Ishikawa (cell line): Measurements from ENCODE around the gene ST3GAL3.

Experiments
- CEBPB ChIP-seq: IDR thresholded peaks from 2 replicates; pipeline ENCODE4 v1.6.1; 2012
- CREB1 ChIP-seq: IDR thresholded peaks from 2 replicates; pipeline ENCODE4 v1.6.1; 2012; ENCODE audit warnings: low read depth
- EGR1 ChIP-seq: IDR thresholded peaks from 2 replicates; pipeline ENCODE4 v1.6.1; 2012
- EP300 ChIP-seq: IDR thresholded peaks from 2 replicates; pipeline ENCODE4 v1.6.1; 2012; ENCODE audit warnings: borderline replicate concordance
- FOXM1 ChIP-seq: IDR thresholded peaks from 2 replicates; pipeline ENCODE4 v1.6.1; 2012; ENCODE audit warnings: low read depth, borderline replicate concordance
- MAX ChIP-seq: IDR thresholded peaks from 2 replicates; pipeline ENCODE4 v1.6.1; 2012
- NFIC ChIP-seq: IDR thresholded peaks from 2 replicates; pipeline ENCODE4 v1.6.1; 2012
- RAD21 ChIP-seq: IDR thresholded peaks from 2 replicates; pipeline ENCODE4 v1.6.1; 2012; ENCODE audit warnings: low read depth
- REST ChIP-seq: IDR thresholded peaks from 2 replicates; pipeline ENCODE4 v1.6.1; 2012; ENCODE audit warnings: low read depth, mild to moderate bottlenecking
- TAF1 ChIP-seq: IDR thresholded peaks from 2 replicates; pipeline ENCODE4 v1.6.1; 2012; ENCODE audit warnings: low read depth, mild to moderate bottlenecking
- TCF12 ChIP-seq: IDR thresholded peaks from 2 replicates; pipeline ENCODE4 v1.6.1; 2012; ENCODE audit warnings: low read depth
- TEAD4 ChIP-seq: IDR thresholded peaks from 2 replicates; pipeline ENCODE4 v1.6.1; 2012
- USF1 ChIP-seq: IDR thresholded peaks from 2 replicates; pipeline ENCODE4 v1.6.1; 2012
- YY1 ChIP-seq: IDR thresholded peaks from 2 replicates; pipeline ENCODE4 v1.6.1; 2012; ENCODE audit warnings: low read depth
- ZBTB7A ChIP-seq: IDR thresholded peaks from 2 replicates; pipeline ENCODE4 v1.6.1; 2012; ENCODE audit warnings: low read depth

ST3GAL3 gene

GRCh38 chr1:43879414-43879813 lies 172.1 kb downstream of the ST3GAL3 start:
- TF ChIP-seq YY1: no peak
- no peak for TF ChIP-seq TAF1
- TF ChIP-seq NFIC: no peak
- TF ChIP-seq EGR1: no peak
- TF ChIP-seq TCF12: no peak
- no peak for TF ChIP-seq FOXM1
- no peak for TF ChIP-seq TEAD4
- no peak for TF ChIP-seq CREB1
- TF ChIP-seq CEBPB: no peak
- no peak for TF ChIP-seq ZBTB7A
- no peak for TF ChIP-seq REST
- no peak for TF ChIP-seq MAX
- TF ChIP-seq RAD21: no peak
- no peak for TF ChIP-seq EP300

- TF ChIP-seq YY1: no peak
- no peak for TF ChIP-seq FOXM1
- TF ChIP-seq MAX: no peak
- no peak for TF ChIP-seq RAD21
- TF ChIP-seq ZBTB7A: no peak
- TF ChIP-seq CREB1: no peak
- no peak for TF ChIP-seq USF1
- TF ChIP-seq TCF12: no peak
- TF ChIP-seq TEAD4: no peak
- no peak for TF ChIP-seq CEBPB
- no peak for TF ChIP-seq EGR1
- no peak for TF ChIP-seq REST
- TF ChIP-seq NFIC: no peak
- no peak for TF ChIP-seq TAF1
- no peak for TF ChIP-seq EP300
These were observed 172.7 kb downstream of the ST3GAL3 start for GRCh38 chr1:43879996-43880395.

GRCh38 chr1:43880604-43881003 lies 173.3 kb downstream of the ST3GAL3 start:
- TF ChIP-seq TEAD4 (no peak), CREB1 (no peak), EGR1 (no peak), TCF12 (no peak), MAX (no peak), RAD21 (no peak), ZBTB7A (no peak), CEBPB (no peak), USF1 (no peak), EP300 (no peak)

GRCh38 chr1:43881415-43881814 lies 174.1 kb downstream of the ST3GAL3 start:
- TF ChIP-seq FOXM1 (no peak), EP300 (no peak), YY1 (no peak), TEAD4 (no peak), CREB1 (no peak)

- no peak for TF ChIP-seq REST
- no peak for TF ChIP-seq ZBTB7A
- no peak for TF ChIP-seq TAF1
- TF ChIP-seq TEAD4: no peak
- TF ChIP-seq EP300: no peak
- no peak for TF ChIP-seq MAX
- TF ChIP-seq YY1: no peak
- TF ChIP-seq TCF12: no peak
- TF ChIP-seq FOXM1: no peak
These were observed 175.4 kb downstream of the ST3GAL3 start for GRCh38 chr1:43882763-43883162.
